ENCODE results near the gene STRIP2.

The STRIP2 gene

GRCh38 chr7:129389829-129390228 lies 44.4 kb upstream of the STRIP2 start:
- H3K4me3 ChIP-seq (ENCODE audit: low read length): no peak overlapping the region
- TF ChIP-seq, protein P1, sequence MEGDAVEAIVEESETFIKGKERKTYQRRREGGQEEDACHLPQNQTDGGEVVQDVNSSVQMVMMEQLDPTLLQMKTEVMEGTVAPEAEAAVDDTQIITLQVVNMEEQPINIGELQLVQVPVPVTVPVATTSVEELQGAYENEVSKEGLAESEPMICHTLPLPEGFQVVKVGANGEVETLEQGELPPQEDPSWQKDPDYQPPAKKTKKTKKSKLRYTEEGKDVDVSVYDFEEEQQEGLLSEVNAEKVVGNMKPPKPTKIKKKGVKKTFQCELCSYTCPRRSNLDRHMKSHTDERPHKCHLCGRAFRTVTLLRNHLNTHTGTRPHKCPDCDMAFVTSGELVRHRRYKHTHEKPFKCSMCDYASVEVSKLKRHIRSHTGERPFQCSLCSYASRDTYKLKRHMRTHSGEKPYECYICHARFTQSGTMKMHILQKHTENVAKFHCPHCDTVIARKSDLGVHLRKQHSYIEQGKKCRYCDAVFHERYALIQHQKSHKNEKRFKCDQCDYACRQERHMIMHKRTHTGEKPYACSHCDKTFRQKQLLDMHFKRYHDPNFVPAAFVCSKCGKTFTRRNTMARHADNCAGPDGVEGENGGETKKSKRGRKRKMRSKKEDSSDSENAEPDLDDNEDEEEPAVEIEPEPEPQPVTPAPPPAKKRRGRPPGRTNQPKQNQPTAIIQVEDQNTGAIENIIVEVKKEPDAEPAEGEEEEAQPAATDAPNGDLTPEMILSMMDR (conservative IDR thresholded peaks at IDR 0.05; ENCODE audit: low read length): no peak
- DNase-seq (ENCODE audit: low read depth): no peak

- DNase-seq (ENCODE audit: low read depth): no peak
- H3K4me3 ChIP-seq (ENCODE audit: low read length): no peak overlapping the region
- TF ChIP-seq, protein P1 (conservative IDR thresholded peaks at IDR 0.05; ENCODE audit: low read length): no peak
These were observed 43.9 kb upstream of the STRIP2 start for GRCh38 chr7:129390314-129390713.

DNA sequence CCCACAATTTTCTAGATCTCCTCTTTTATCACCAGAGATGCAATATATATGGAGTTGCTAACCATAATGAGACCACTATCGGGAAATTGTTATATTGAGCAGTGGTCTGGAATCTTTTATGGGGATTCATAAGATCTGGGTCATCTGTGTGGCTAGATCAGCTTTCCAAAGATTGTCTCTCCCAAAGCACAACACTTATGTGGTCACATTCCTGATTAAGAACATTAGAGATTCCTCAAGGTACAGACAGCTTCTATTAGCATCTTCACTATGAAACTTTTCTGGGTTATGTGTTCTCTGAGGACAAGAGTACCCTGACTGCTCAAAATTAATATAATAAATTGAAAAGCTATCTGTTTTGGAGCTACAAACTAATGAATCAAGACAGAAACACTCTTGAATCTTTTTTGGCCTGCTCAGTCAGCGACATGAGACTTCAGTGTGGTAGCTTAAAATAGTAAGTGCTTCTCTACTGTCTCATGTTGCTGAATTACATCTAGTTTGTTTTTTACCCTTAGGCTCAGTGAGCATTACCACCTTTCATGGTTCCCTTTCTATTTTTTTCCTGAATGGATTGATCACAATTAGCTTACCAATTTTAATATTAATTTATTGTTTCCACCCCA lies 42.6 kb upstream of the STRIP2 start:
- H3K4me3 ChIP-seq (ENCODE audit: low read length): no peak overlapping the region
- no peak for DNase-seq (ENCODE audit: low read depth)
- TF ChIP-seq, protein P1 (conservative IDR thresholded peaks at IDR 0.05; ENCODE audit: low read length): no peak

- TF ChIP-seq, protein P1 (conservative IDR thresholded peaks at IDR 0.05; ENCODE audit: low read length): no peak
- H3K4me3 ChIP-seq (ENCODE audit: low read length): no peak overlapping the region
- no peak for DNase-seq (ENCODE audit: low read depth)
These were observed 41.0 kb upstream of the STRIP2 start for GRCh38 chr7:129393255-129393654.

DNA sequence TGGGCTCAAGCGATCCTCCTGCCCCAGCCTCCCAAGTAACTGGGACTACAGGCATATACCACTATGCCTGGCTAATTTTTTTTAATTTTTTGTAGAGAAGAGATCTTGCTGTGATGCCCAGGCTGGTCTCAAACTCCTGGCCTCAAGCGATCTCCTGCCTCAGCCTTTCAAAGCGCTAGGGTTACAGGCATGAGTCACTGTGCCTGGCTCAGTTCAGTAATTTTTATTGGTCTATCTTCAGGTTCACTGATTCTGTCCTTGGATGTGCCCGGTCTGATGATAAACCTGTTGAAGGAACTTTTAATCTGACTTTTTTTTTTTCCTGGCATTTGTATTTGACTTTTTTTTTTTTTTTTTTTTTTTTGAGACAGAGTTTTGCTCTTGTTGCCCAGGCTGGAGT lies 40.1 kb upstream of the STRIP2 start:
- no peak overlapping the region for H3K4me3 ChIP-seq (ENCODE audit: low read length)
- no peak for DNase-seq (ENCODE audit: low read depth)
- TF ChIP-seq, protein P1 (conservative IDR thresholded peaks at IDR 0.05; ENCODE audit: low read length): no peak

- H3K4me3 ChIP-seq (ENCODE audit: low read length): no peak overlapping the region
- DNase-seq (ENCODE audit: low read depth): no peak
- TF ChIP-seq, protein P1 (conservative IDR thresholded peaks at IDR 0.05; ENCODE audit: low read length): no peak
These were observed 39.0 kb upstream of the STRIP2 start for GRCh38 chr7:129394982-129395914.

Measured in AG10803 (cell line).